Body of pancreas (tissue), 4 donors: ENCODE data around the gene ZFPL1. TPM values are rescaled to one million over a fixed set of nuclear protein-coding genes. Genes with fewer than 3 reads are reported as not detected.
A peak's percentile ranks its signal among the peaks of the same experiment; 100 is the strongest.

Experiments used
- ATAC-seq: fragments of 150-250 bp; one replicate; pipeline ENCODE4 v1.9.1; 2016
- DNase-seq, 4 donors: peaks; one replicate each; pipeline ENCODE4 v3.0.0-alpha.2; 2019
- H3K27ac ChIP-seq, 4 donors: fragments of 200-600 bp; sonication (generic); 1 replicate in 3 of 4; 2 replicates in 1 of 4; pipeline versions ENCODE4 v1.5.1 to v1.6.1; 2016 to 2019; ENCODE audit warnings: mild to moderate bottlenecking in 1 of 4, mixed read lengths in 1 of 4, moderate library complexity in 1 of 4
- H3K27me3 ChIP-seq, 2 donors: fragments of 200-600 bp; sonication (generic); one replicate each; pipeline ENCODE4 v1.6.0; 2016; ENCODE audit warnings: mild to moderate bottlenecking in 1 of 2
- H3K36me3 ChIP-seq, 2 donors: fragments of 200-600 bp; sonication (generic); replicated peaks in 1 of 2; 2 replicates each; pipeline ENCODE4 v1.5.1; 2016; ENCODE audit warnings: low read depth in 2 of 2; ENCODE audit not compliant: insufficient read depth in 1 of 2
- H3K4me1 ChIP-seq: fragments of 200-600 bp; sonication (generic); one replicate; pipeline ENCODE4 v1.6.0; 2016
- H3K4me3 ChIP-seq, 2 donors: fragments of 200-600 bp; sonication (generic); 1 replicate in 1 of 2; 2 replicates in 1 of 2; pipeline ENCODE4 v1.5.1; 2016 to 2019
- H3K9me3 ChIP-seq, 3 donors: fragments of 200-600 bp; sonication (generic); 1 replicate in 2 of 3; 2 replicates in 1 of 3; pipeline ENCODE4 v1.5.1; 2016
- POLR2A ChIP-seq, 3 donors: fragments of 450-650 bp; IDR thresholded peaks; one replicate each; pipeline ENCODE4 v1.6.1; 2016; ENCODE audit warnings: antibody characterized with exemption in 3 of 3, mild to moderate bottlenecking in 2 of 3
- WGBS, 2 donors: methylation state at CpG; one replicate each; pipeline ENCODE4 v1.1.5; 2017; 5-methylcytosine and 5-hydroxymethylcytosine counted together
- intact Hi-C: fragments of 100-400 bp; cut with DNase I; formaldehyde crosslinking; loops from one replicate; pipeline ENCODE4 v1.15.1; 2023
- total RNA-seq, 2 donors: library from RNA; depleted of rRNA; stranded (reverse); fragments of >200 nt; gene quantifications; one replicate each; pipeline ENCODE4 v1.1.0, GENCODE V29; 2016
- TF ChIP-seq, protein P1 (sequence below), 7 experiments: fragments of 450-650 bp in 4 of 7; fragments of 200-600 bp in 3 of 7; sonication (generic) in 3 of 7; IDR thresholded peaks; one replicate each; pipeline ENCODE4 v1.5.1; 2016 to 2019; ENCODE audit warnings: antibody characterized with exemption in 7 of 7

Gene ZFPL1
- total RNA-seq, 2 donors from 2014 or later: 23.1 to 29.3 TPM

DNA sequence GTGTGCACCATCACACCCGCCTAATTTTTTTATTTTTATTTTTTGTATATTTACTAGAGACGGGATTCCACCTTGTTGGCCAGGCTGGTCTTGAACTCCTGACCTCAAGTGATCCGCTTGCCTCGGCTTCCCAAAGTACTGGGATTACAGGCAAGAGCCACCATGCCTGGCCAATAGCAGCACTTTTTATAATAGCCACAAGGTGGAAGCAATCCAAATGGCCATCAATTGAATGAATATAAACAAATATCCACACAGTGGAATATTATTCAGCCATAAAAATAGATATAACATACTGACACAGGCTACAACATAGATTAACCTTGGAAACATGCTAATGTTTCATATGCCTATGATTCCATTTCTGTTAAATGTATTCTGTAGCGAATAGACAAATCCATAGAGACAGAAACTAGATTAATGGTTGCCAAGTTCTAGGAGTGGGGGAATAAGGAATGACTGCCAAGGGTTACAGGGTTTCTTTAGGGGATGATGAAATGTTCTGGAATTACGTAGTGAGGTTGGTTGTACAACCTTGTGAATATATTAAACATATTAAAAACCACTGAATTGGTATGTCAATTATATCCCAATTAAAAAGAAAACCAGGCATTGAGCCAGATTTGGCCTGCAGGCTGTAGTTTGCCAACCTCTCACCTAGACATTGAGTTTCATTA lies 16.8 kb downstream of the ZFPL1 start:
- DNase-seq: no peak
- no peaks in the 10 kb centered on the region for H3K27me3 ChIP-seq
- TF ChIP-seq, protein P1, sequence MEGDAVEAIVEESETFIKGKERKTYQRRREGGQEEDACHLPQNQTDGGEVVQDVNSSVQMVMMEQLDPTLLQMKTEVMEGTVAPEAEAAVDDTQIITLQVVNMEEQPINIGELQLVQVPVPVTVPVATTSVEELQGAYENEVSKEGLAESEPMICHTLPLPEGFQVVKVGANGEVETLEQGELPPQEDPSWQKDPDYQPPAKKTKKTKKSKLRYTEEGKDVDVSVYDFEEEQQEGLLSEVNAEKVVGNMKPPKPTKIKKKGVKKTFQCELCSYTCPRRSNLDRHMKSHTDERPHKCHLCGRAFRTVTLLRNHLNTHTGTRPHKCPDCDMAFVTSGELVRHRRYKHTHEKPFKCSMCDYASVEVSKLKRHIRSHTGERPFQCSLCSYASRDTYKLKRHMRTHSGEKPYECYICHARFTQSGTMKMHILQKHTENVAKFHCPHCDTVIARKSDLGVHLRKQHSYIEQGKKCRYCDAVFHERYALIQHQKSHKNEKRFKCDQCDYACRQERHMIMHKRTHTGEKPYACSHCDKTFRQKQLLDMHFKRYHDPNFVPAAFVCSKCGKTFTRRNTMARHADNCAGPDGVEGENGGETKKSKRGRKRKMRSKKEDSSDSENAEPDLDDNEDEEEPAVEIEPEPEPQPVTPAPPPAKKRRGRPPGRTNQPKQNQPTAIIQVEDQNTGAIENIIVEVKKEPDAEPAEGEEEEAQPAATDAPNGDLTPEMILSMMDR (IDR thresholded peaks at IDR 0.05): no peak
- TF ChIP-seq POLR2A (IDR thresholded peaks at IDR 0.05): no peak
- H3K27ac ChIP-seq: peak overlapping the region; percentile 19 to 78 (median 52)
- H3K4me1 ChIP-seq: peaks cover 74% of the 10 kb centered on the region
- intact Hi-C loops: no loop called here
- no peaks in the 10 kb centered on the region for H3K9me3 ChIP-seq
- no peaks in the 10 kb centered on the region for H3K36me3 ChIP-seq
- ATAC-seq: no peak
- 75 to 76% methylated on average over 6 of the region's 6 CpGs for whole genome bisulfite sequencing, 2 donors
- no peak overlapping the region for H3K4me3 ChIP-seq

DNA sequence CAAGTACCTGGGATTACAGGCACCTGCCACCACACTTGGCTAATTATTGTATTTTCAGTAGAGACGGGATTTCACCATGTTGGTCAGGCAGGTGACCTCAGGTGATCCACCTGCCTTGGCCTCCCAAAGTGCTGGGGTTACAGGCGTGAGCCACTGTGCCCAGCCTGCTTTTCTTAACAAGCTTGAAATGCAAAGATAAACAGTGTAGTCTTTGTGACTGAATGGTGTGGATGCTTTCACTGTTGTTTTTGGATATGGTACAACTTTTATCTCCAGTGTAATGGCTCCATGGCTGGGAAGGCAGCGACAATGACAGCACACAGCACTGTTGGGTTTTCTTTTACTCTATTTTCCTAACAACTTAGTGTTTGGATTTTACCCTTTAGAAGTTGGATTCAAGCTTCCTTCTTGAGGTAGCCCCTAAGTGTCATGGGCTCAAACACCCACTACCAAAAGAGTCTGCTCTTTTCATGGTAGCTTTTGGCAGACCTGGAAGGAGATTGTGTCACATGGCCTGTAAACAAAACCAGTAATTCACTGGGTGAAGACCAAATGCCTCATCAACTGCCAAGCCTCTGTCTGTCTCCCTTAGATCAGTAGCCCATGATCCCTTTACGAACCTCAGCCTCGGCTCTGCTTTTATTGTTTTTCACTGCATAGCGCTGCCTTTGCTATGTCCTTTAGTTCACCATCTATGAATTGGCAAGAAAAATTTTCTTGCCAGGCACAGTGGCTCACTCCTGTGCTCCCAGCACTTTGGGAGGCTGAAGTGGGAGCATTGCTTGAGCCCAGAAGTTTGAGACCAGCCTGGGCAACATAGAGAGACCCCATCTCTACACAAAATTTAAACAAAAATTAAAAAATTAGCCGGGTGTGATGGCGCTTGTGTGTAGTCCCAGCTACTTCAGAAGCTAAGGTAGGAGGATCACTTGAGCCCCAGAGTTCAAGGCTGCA lies 18.4 kb downstream of the ZFPL1 start:
- peak overlapping the region in 3 of 4 donors; percentile 64 to 78 (median 72) for H3K27ac ChIP-seq
- no peaks in the 10 kb centered on the region for H3K36me3 ChIP-seq
- peaks cover 64% of the 10 kb centered on the region for H3K4me1 ChIP-seq
- TF ChIP-seq, protein P1 (IDR thresholded peaks at IDR 0.05): no peak
- TF ChIP-seq POLR2A (IDR thresholded peaks at IDR 0.05): no peak
- no peaks in the 10 kb centered on the region for H3K9me3 ChIP-seq
- H3K27me3 ChIP-seq: no peaks in the 10 kb centered on the region
- 61% methylated on average over 7 to 8 of the region's 8 CpGs for WGBS, 2 donors
- H3K4me3 ChIP-seq: no peak overlapping the region
- peak; percentile 77 for ATAC-seq
- intact Hi-C loops: no loop called here
- DNase-seq: peak in 3 of 4 donors; percentile 44 to 73 (median 49)

- no peaks in the 10 kb centered on the region for H3K9me3 ChIP-seq
- TF ChIP-seq POLR2A (IDR thresholded peaks at IDR 0.05): no peak
- TF ChIP-seq, protein P1 (IDR thresholded peaks at IDR 0.05): no peak
- peaks cover 0 to 7% of the 10 kb centered on the region in 2 donors for H3K36me3 ChIP-seq
- no peaks in the 10 kb centered on the region for H3K27me3 ChIP-seq
- peak overlapping the region in 3 of 4 donors; percentile 64 to 78 (median 72) for H3K27ac ChIP-seq
- DNase-seq (no peak), ATAC-seq (no peak)
- intact Hi-C loops: no loop called here
- H3K4me1 ChIP-seq: peaks cover 54% of the 10 kb centered on the region
- H3K4me3 ChIP-seq: no peak overlapping the region
Measured at GRCh38 chr11:65103476-65103875, 19.5 kb downstream of the ZFPL1 start.

- 18 to 22% methylated on average over 4 of the region's 4 CpGs for WGBS, 2 donors
- DNase-seq (no peak), ATAC-seq (no peak)
- intact Hi-C loops: no loop called here
- Histone ChIP-seq H3K4me1 (peaks cover 52% of the 10 kb centered on the region), H3K4me3 (no peak overlapping the region), H3K9me3 (no peaks in the 10 kb centered on the region), H3K27me3 (no peaks in the 10 kb centered on the region), H3K27ac (peak overlapping the region in 3 of 4 donors; percentile 64 to 78 (median 72)), H3K36me3 (peaks cover 0 to 7% of the 10 kb centered on the region in 2 donors)
- TF ChIP-seq, protein P1 (IDR thresholded peaks at IDR 0.05): no peak
- no peak for TF ChIP-seq POLR2A (IDR thresholded peaks at IDR 0.05)
Measured at GRCh38 chr11:65104628-65105027, 20.6 kb downstream of the ZFPL1 start.
